ENCODE results near the gene IL2RA.

Gene IL2RA

DNA sequence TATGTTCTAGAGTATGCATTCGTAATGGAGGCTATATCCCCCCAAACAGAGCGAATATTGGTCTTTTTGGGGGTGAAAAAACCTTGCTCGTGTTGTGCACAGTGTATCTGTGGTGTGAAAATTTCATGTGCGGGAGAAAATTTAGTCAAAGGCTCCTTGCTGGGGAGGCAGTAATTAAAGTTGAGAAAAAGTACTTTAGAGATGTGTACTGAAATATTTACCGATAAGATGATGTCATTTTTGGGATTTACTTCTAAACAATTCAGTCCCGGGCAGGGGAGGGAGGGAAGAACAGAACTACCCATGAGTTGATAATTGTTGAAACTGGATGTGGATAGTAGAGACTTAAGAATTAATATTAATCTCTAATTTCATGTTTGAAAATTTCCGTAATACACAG, 36.0 kb upstream of the IL2RA start:
- TF ChIP-seq, protein P1, sequence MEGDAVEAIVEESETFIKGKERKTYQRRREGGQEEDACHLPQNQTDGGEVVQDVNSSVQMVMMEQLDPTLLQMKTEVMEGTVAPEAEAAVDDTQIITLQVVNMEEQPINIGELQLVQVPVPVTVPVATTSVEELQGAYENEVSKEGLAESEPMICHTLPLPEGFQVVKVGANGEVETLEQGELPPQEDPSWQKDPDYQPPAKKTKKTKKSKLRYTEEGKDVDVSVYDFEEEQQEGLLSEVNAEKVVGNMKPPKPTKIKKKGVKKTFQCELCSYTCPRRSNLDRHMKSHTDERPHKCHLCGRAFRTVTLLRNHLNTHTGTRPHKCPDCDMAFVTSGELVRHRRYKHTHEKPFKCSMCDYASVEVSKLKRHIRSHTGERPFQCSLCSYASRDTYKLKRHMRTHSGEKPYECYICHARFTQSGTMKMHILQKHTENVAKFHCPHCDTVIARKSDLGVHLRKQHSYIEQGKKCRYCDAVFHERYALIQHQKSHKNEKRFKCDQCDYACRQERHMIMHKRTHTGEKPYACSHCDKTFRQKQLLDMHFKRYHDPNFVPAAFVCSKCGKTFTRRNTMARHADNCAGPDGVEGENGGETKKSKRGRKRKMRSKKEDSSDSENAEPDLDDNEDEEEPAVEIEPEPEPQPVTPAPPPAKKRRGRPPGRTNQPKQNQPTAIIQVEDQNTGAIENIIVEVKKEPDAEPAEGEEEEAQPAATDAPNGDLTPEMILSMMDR (conservative IDR thresholded peaks at IDR 0.05; ENCODE audit: low read length) = no peak
- no peak for TF ChIP-seq EZH2phosphoT487 (IDR thresholded peaks at IDR 0.05; ENCODE audit: borderline replicate concordance)
- H3K4me1 ChIP-seq (ENCODE audit: insufficient read depth, low read length, poor library complexity, severe bottlenecking) = peaks cover 19% of the 10 kb centered on the region

DNA sequence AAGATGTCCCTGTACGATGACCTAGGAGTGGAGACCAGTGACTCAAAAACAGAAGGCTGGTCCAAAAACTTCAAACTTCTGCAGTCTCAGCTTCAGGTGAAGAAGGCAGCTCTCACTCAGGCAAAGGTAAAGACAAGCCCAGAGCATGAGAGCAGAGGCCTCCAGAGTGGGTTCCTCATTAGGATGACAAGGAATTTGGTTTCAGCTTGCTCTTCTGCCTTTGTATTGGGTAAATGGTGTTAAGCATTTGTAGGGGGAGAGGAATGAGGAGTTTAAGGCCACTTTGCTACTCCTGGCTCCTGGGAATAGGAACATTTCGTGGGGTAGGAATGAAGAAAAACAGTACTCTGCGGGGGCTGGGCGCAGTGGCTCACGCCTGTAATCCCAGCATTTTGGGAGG, 34.9 kb upstream of the IL2RA start:
- Histone ChIP-seq H4K20me1 (ENCODE audit: insufficient read depth, low read length, poor library complexity, severe bottlenecking) (peaks cover 63% of the 10 kb centered on the region), H3K9me3 (ENCODE audit: insufficient read depth, low read depth, low read length) (no peaks in the 10 kb centered on the region), H3K4me2 (ENCODE audit: low read depth, low read length, poor library complexity, severe bottlenecking) (no peak overlapping the region), H3K9ac (ENCODE audit: low read depth, low read length, poor library complexity, severe bottlenecking) (no peak overlapping the region), H3K4me1 (ENCODE audit: insufficient read depth, low read length, poor library complexity, severe bottlenecking) (peaks cover 30% of the 10 kb centered on the region), H3K27me3 (ENCODE audit: insufficient read depth, low read length, poor library complexity, severe bottlenecking) (no peaks in the 10 kb centered on the region), H3K9me2 (replicated peaks; ENCODE audit: low read depth, low read length) (no peaks in the 10 kb centered on the region), H2AFZ (ENCODE audit: low read length) (no peak overlapping the region), H3F3A (ENCODE audit: low read depth) (no peaks in the 10 kb centered on the region), H3K79me2 (ENCODE audit: insufficient read depth, low read length) (peaks cover 96% of the 10 kb centered on the region), H3K4me3 (ENCODE audit: low read length, poor library complexity, severe bottlenecking) (no peak overlapping the region), H3K36me3 (ENCODE audit: insufficient read depth, low read length) (peaks cover 47% of the 10 kb centered on the region; the same call in 1 of the 2 replicates)
- no peak for TF ChIP-seq EZH2phosphoT487 (IDR thresholded peaks at IDR 0.05; ENCODE audit: borderline replicate concordance)
- TF ChIP-seq, protein P1 (conservative IDR thresholded peaks at IDR 0.05; ENCODE audit: low read length) = no peak

More for the DNA sequence above, 36.0 kb upstream of the IL2RA start:
- no peaks in the 10 kb centered on the region for H3F3A ChIP-seq (ENCODE audit: low read depth)
- peaks cover 96% of the 10 kb centered on the region for H3K79me2 ChIP-seq (ENCODE audit: insufficient read depth, low read length)
- H3K36me3 ChIP-seq (ENCODE audit: insufficient read depth, low read length) = peaks cover 58% of the 10 kb centered on the region; the same call in 1 of the 2 replicates
- no peak overlapping the region for H3K4me2 ChIP-seq (ENCODE audit: low read depth, low read length, poor library complexity, severe bottlenecking)
- H4K20me1 ChIP-seq (ENCODE audit: insufficient read depth, low read length, poor library complexity, severe bottlenecking) = peaks cover 57% of the 10 kb centered on the region
- no peaks in the 10 kb centered on the region for H3K27me3 ChIP-seq (ENCODE audit: insufficient read depth, low read length, poor library complexity, severe bottlenecking)
- H3K9ac ChIP-seq (ENCODE audit: low read depth, low read length, poor library complexity, severe bottlenecking) = no peak overlapping the region
- no peaks in the 10 kb centered on the region for H3K9me2 ChIP-seq (replicated peaks; ENCODE audit: low read depth, low read length)
- no peak overlapping the region for H2AFZ ChIP-seq (ENCODE audit: low read length)
- no peak overlapping the region for H3K4me3 ChIP-seq (ENCODE audit: low read length, poor library complexity, severe bottlenecking)
- H3K9me3 ChIP-seq (ENCODE audit: insufficient read depth, low read depth, low read length) = no peaks in the 10 kb centered on the region

DNA sequence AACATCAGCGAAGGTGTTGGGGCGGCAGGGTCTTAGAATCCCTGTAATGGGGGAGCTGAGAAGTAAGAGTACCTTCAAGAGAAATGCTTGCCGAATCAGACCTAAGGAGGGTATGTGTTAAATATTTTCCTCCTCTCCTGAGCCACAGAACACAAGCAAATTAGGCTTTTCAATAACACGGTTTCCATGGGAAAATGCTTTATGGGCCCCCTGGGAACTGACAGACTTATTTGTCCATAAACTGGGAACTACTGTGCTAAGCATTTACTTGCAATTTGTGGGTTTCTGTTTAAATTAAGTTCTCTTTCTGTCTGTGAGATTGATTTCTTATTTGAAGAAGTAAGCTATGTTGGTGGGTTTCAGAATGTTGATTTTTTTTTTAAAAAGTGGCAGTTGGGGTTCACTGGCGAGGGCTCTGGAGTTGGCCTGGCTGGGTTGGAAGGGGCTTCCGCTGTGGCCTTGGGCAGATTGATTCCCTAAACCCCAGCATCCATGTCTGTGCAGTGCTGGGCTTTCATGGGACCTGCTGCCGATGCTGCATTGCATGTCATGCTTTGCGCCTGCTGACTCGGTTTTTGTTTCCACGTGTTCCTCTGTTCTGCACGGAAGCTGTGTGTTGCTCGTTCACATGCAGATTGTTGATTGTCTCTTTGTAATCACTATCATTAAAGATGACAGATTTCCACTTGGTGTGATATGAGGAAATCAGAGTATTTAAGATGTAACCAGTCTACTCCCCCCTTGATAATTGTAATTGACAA, 33.8 kb upstream of the IL2RA start:
- H3K4me3 ChIP-seq (ENCODE audit: low read length, poor library complexity, severe bottlenecking) = no peak overlapping the region
- no peak for TF ChIP-seq EZH2phosphoT487 (IDR thresholded peaks at IDR 0.05; ENCODE audit: borderline replicate concordance)
- TF ChIP-seq, protein P1 (conservative IDR thresholded peaks at IDR 0.05; ENCODE audit: low read length) = no peak
- H3K79me2 ChIP-seq (ENCODE audit: insufficient read depth, low read length) = peaks cover 96% of the 10 kb centered on the region
- peaks cover 37% of the 10 kb centered on the region; the same call in 1 of the 2 replicates for H3K36me3 ChIP-seq (ENCODE audit: insufficient read depth, low read length)
- H3K4me2 ChIP-seq (ENCODE audit: low read depth, low read length, poor library complexity, severe bottlenecking) = peak overlapping the region; percentile 36
- H3K9ac ChIP-seq (ENCODE audit: low read depth, low read length, poor library complexity, severe bottlenecking) = peak overlapping the region; percentile 32
- no peaks in the 10 kb centered on the region for H3F3A ChIP-seq (ENCODE audit: low read depth)
- no peaks in the 10 kb centered on the region for H3K27me3 ChIP-seq (ENCODE audit: insufficient read depth, low read length, poor library complexity, severe bottlenecking)
- H2AFZ ChIP-seq (ENCODE audit: low read length) = no peak overlapping the region
- peaks cover 41% of the 10 kb centered on the region for H3K4me1 ChIP-seq (ENCODE audit: insufficient read depth, low read length, poor library complexity, severe bottlenecking)
- peaks cover 70% of the 10 kb centered on the region for H4K20me1 ChIP-seq (ENCODE audit: insufficient read depth, low read length, poor library complexity, severe bottlenecking)
- no peaks in the 10 kb centered on the region for H3K9me2 ChIP-seq (replicated peaks; ENCODE audit: low read depth, low read length)
- no peaks in the 10 kb centered on the region for H3K9me3 ChIP-seq (ENCODE audit: insufficient read depth, low read depth, low read length)
